Vagina (tissue), 2 donors: ENCODE measurements around the gene MICAL2.

Experiments
- CTCF ChIP-seq, 3 experiments: fragments of 450-650 bp in 2 of 3; fragments of 200-600 bp in 1 of 3; sonication (generic) in 1 of 3; IDR thresholded peaks; one replicate each; pipeline ENCODE4 v1.5.1; 2017 to 2019; ENCODE audit warnings: antibody characterized with exemption in 3 of 3, mild to moderate bottlenecking in 2 of 3, moderate library complexity in 2 of 3
- POLR2A ChIP-seq, 2 donors: fragments of 450-650 bp; IDR thresholded peaks; one replicate each; pipeline ENCODE4 v1.6.1; 2017; ENCODE audit warnings: antibody characterized with exemption in 2 of 2, mild to moderate bottlenecking in 2 of 2, moderate library complexity in 2 of 2

GRCh38 chr11:12185106-12185690, 74.8 kb downstream of the MICAL2 start:
- TF ChIP-seq POLR2A (IDR thresholded peaks at IDR 0.05) = no peak
- no peak for TF ChIP-seq CTCF (IDR thresholded peaks at IDR 0.05)
